Measurements from ENCODE around the gene RIPPLY3.
"Not testable (repeated sequence)": the region's sequence is repeated elsewhere in the genome, so short reads cannot be mapped to it uniquely, and the experiment has no call there.

The RIPPLY3 gene

GRCh38 chr21:37049741-37050140, 43.2 kb downstream of the RIPPLY3 start:
- not testable (repeated sequence) for FAIRE-seq; DNase-seq (ENCODE audit: extremely low spot score, insufficient read length, low read depth)

GRCh38 chr21:37055271-37055855, 48.9 kb downstream of the RIPPLY3 start:
- DNase-seq (ENCODE audit: extremely low spot score, insufficient read length, low read depth) = no peak
- FAIRE-seq = no peak

- DNase-seq (ENCODE audit: extremely low spot score, insufficient read length, low read depth) = no peak
- no peak for FAIRE-seq
Measured at GRCh38 chr21:37057614-37058013, 51.1 kb downstream of the RIPPLY3 start.

- no peak for DNase-seq (ENCODE audit: extremely low spot score, insufficient read length, low read depth)
- no peak for FAIRE-seq
Measured at GRCh38 chr21:37058261-37058660, 51.8 kb downstream of the RIPPLY3 start.

- DNase-seq (ENCODE audit: extremely low spot score, insufficient read length, low read depth) (no peak), FAIRE-seq (no peak)
Measured at GRCh38 chr21:37059181-37059580, 52.7 kb downstream of the RIPPLY3 start.

GRCh38 chr21:37060296-37060695, 53.8 kb downstream of the RIPPLY3 start:
- no peak for DNase-seq (ENCODE audit: extremely low spot score, insufficient read length, low read depth)
- FAIRE-seq = no peak

GRCh38 chr21:37061926-37062592, 55.6 kb downstream of the RIPPLY3 start:
- FAIRE-seq = no peak
- DNase-seq (ENCODE audit: extremely low spot score, insufficient read length, low read depth) = no peak

- DNase-seq (ENCODE audit: extremely low spot score, insufficient read length, low read depth) = no peak
- no peak for FAIRE-seq
Measured at GRCh38 chr21:37062593-37062935, 56.1 kb downstream of the RIPPLY3 start.

GRCh38 chr21:37063433-37063832, 56.9 kb downstream of the RIPPLY3 start:
- FAIRE-seq (no peak), DNase-seq (ENCODE audit: extremely low spot score, insufficient read length, low read depth) (no peak)

- no peak for DNase-seq (ENCODE audit: extremely low spot score, insufficient read length, low read depth)
- FAIRE-seq = no peak
Measured at GRCh38 chr21:37064841-37065240, 58.3 kb downstream of the RIPPLY3 start.

- FAIRE-seq (no peak), DNase-seq (ENCODE audit: extremely low spot score, insufficient read length, low read depth) (no peak)
Measured at GRCh38 chr21:37065561-37066177, 59.2 kb downstream of the RIPPLY3 start.
